ENCODE results near the gene NTRK1. TPM values are rescaled to one million over a fixed set of nuclear protein-coding genes. Genes with fewer than 3 reads are reported as not detected.

NTRK1 gene
- total RNA-seq, 1 experiment from 2014 or later: 0.89 TPM

DNA sequence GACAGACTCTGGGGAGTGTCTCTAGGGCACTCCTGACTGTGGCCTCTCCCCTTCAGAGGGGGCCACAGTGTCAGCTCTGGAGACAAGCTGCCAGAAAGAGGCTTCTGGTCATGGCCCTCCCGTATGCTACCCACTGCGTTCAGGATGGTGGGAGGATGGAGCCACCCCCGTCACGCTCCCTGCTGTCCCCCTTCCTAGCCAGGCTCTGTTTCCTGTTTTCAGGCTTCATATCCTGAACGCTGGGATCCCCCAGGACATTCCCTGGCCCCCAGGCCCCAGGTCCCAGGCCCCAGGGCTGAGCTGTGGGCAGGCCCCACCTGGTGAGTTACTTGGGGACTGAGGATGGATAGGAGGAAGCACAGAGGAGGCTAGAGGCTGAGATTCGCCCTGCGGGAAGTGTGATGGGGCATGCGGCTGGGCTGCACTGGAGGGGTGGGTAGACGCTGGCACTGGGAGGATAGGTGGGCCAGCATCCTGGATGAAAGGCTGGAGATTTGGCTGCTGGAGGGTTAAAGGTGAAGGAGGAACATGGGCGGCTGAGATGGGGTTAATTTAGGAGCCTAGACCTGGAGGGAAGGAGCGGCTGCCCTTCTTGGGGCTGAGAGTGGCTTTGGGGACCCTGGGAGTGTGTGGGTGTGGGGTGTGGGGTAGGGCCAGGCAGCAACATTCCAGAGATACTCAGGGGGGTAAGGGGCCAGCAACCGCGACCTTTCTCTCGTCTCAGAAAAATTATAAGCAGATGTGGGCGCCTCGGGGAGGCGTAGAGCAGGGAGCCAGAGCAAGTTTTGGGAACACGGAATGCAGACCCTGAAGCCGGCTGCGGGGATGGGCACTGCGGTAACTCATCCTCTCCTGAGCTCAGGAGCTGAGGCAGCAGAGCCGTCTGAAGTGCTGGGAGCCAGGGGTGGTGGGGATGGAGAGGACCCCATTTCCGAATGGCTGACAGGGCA, 41.6 kb downstream of the NTRK1 start:
- no peaks in the 10 kb centered on the region for H3K9me2 ChIP-seq (ENCODE audit: insufficient read depth)
- no peak overlapping the region for H3K27ac ChIP-seq (ENCODE audit: low read depth, low read length)
- peaks cover 16 to 24% of the 10 kb centered on the region in 2 experiments for H3K4me1 ChIP-seq (ENCODE audit: control insufficient read depth in 1 of 2, insufficient read depth in 2 of 2, low read length in 2 of 2)
- no peak overlapping the region for H3K4me2 ChIP-seq (ENCODE audit: low read length)
- H3K79me2 ChIP-seq (ENCODE audit: insufficient read depth, low read length): no peaks in the 10 kb centered on the region
- H2AFZ ChIP-seq (ENCODE audit: low read depth, low read length, poor library complexity, severe bottlenecking): no peak overlapping the region
- ATAC-seq (no peak), DNase-seq (ENCODE audit: low read depth, low spot score) (no peak)
- H3K4me3 ChIP-seq (replicated peaks in 1 of 2; ENCODE audit: low read depth in 1 of 2, low read length in 2 of 2): no peak overlapping the region
- ChIA-PET RAD21 (ENCODE audit: low non-redundant PET in 1 of 2, low total read pairs in 2 of 2, uncharacterized antibody in 2 of 2, unreplicated experiment in 2 of 2) (no interaction called here), POLR2A (no interaction called here), CTCF (interaction anchor here (1.4 kb wide), 1 partner anchor 10 kb away, joined by 4 read pairs; no protein-coding TSS in a partner anchor)
- H4K20me1 ChIP-seq (ENCODE audit: insufficient read depth): no peaks in the 10 kb centered on the region
- no peaks in the 10 kb centered on the region for H3K36me3 ChIP-seq (ENCODE audit: control insufficient read depth in 1 of 2, insufficient read depth in 2 of 2, low read length in 2 of 2)
- H3K9me3 ChIP-seq (ENCODE audit: control insufficient read depth in 1 of 2, insufficient read depth in 1 of 2, low read depth in 1 of 2, low read length in 2 of 2): no peaks in the 10 kb centered on the region; a peak in 1 of 4 replicates
- BruUV-seq (replicated peaks): no TSS peak
- H3K9ac ChIP-seq (ENCODE audit: low read length): no peak overlapping the region
- H3K27me3 ChIP-seq (ENCODE audit: insufficient read depth, low read length): no peaks in the 10 kb centered on the region
- intact Hi-C loops (cut with micrococcal nuclease): no loop called here
- TF ChIP-seq EZH2phosphoT487 (IDR thresholded peaks at IDR 0.05; ENCODE audit: borderline replicate concordance) (no peak), POLR2AphosphoS5 (IDR thresholded peaks at IDR 0.05; ENCODE audit: low read depth, low read length) (no peak), RAD21 (IDR thresholded peaks at IDR 0.05; ENCODE audit: low read depth) (no peak), TCF7L2 (IDR thresholded peaks at IDR 0.05; ENCODE audit: borderline replicate concordance, extremely low read depth, insufficient read depth, insufficient read length) (no peak), CBX3 (IDR thresholded peaks at IDR 0.05; ENCODE audit: low read depth) (no peak), ZBTB33 (IDR thresholded peaks at IDR 0.05; ENCODE audit: extremely low read depth, insufficient replicate concordance, low read length) (no peak), SIN3A (IDR thresholded peaks at IDR 0.05; ENCODE audit: low read depth) (no peak), ZFX (IDR thresholded peaks at IDR 0.05) (no peak), SP1 (IDR thresholded peaks at IDR 0.05; ENCODE audit: low read depth) (no peak), ZNF274 (IDR thresholded peaks at IDR 0.05; ENCODE audit: low read depth, low read length) (no peak), POLR2A (IDR thresholded peaks at IDR 0.05; ENCODE audit: borderline replicate concordance, extremely low read depth, insufficient read depth, insufficient read length) (no peak), SRF (IDR thresholded peaks at IDR 0.05; ENCODE audit: low read depth) (no peak), EZH2 (IDR thresholded peaks at IDR 0.05) (no peak), JUND (IDR thresholded peaks at IDR 0.05) (no peak), YY1 (IDR thresholded peaks at IDR 0.05; ENCODE audit: extremely low read depth, insufficient replicate concordance, low read depth, low read length) (no peak), ELF1 (IDR thresholded peaks at IDR 0.05; ENCODE audit: borderline replicate concordance, low read depth) (no peak), ATF3 (IDR thresholded peaks at IDR 0.05) (no peak), EGR1 (IDR thresholded peaks at IDR 0.05; ENCODE audit: low read depth) (no peak)
- TF ChIP-seq, protein P1, sequence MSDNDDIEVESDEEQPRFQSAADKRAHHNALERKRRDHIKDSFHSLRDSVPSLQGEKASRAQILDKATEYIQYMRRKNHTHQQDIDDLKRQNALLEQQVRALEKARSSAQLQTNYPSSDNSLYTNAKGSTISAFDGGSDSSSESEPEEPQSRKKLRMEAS (IDR thresholded peaks at IDR 0.05): no peak
- TF ChIP-seq, protein P2, sequence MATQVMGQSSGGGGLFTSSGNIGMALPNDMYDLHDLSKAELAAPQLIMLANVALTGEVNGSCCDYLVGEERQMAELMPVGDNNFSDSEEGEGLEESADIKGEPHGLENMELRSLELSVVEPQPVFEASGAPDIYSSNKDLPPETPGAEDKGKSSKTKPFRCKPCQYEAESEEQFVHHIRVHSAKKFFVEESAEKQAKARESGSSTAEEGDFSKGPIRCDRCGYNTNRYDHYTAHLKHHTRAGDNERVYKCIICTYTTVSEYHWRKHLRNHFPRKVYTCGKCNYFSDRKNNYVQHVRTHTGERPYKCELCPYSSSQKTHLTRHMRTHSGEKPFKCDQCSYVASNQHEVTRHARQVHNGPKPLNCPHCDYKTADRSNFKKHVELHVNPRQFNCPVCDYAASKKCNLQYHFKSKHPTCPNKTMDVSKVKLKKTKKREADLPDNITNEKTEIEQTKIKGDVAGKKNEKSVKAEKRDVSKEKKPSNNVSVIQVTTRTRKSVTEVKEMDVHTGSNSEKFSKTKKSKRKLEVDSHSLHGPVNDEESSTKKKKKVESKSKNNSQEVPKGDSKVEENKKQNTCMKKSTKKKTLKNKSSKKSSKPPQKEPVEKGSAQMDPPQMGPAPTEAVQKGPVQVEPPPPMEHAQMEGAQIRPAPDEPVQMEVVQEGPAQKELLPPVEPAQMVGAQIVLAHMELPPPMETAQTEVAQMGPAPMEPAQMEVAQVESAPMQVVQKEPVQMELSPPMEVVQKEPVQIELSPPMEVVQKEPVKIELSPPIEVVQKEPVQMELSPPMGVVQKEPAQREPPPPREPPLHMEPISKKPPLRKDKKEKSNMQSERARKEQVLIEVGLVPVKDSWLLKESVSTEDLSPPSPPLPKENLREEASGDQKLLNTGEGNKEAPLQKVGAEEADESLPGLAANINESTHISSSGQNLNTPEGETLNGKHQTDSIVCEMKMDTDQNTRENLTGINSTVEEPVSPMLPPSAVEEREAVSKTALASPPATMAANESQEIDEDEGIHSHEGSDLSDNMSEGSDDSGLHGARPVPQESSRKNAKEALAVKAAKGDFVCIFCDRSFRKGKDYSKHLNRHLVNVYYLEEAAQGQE (IDR thresholded peaks at IDR 0.05; ENCODE audit: low read depth): no peak

All from HCT116 (cell line).